WTC11 (cell line): Measurements from ENCODE around the gene TTC33.

Experiments used
- IRF2 ChIP-seq: sonication (generic); formaldehyde crosslinking; IDR thresholded peaks from 2 replicates; pipeline ENCODE4 v1.8.0; 2022; ENCODE audit warnings: low read depth, missing genetic modification reagents, borderline replicate concordance
- KAT7 ChIP-seq: sonication (generic); formaldehyde crosslinking; IDR thresholded peaks from 2 replicates; pipeline ENCODE4 v1.8.1; 2023; ENCODE audit warnings: missing genetic modification reagents, mild to moderate bottlenecking, borderline replicate concordance
- PREB ChIP-seq: sonication (generic); formaldehyde crosslinking; IDR thresholded peaks from 2 replicates; pipeline ENCODE4 v1.8.1; 2022; ENCODE audit warnings: mild to moderate bottlenecking, missing genetic modification reagents, moderate library complexity, borderline replicate concordance
- SOX15 ChIP-seq: fragments of 250-450 bp; sonication (Bioruptor Pico); IDR thresholded peaks from 2 replicates; pipeline ENCODE4 v1.9.0; 2021; ENCODE audit warnings: mild to moderate bottlenecking
- USF1 ChIP-seq: sonication (generic); formaldehyde crosslinking; IDR thresholded peaks from 2 replicates; pipeline ENCODE4 v1.8.0; 2022; ENCODE audit warnings: mild to moderate bottlenecking, missing genetic modification reagents
- ZNF138 ChIP-seq: sonication (generic); formaldehyde crosslinking; conservative IDR thresholded peaks from 2 replicates; pipeline ENCODE4 v1.8.1; 2022; ENCODE audit warnings: mild to moderate bottlenecking, moderate library complexity, missing genetic modification reagents
- TF ChIP-seq, protein P1 (sequence below): fragments of 200-600 bp; IDR thresholded peaks from 2 replicates; pipeline ENCODE4 v1.8.0; 2022; ENCODE audit warnings: antibody characterized with exemption
- TF ChIP-seq, protein P2 (sequence below): sonication (generic); formaldehyde crosslinking; IDR thresholded peaks from 2 replicates; pipeline ENCODE4 v1.8.0; 2022; ENCODE audit warnings: mild to moderate bottlenecking, missing genetic modification reagents
- TF ChIP-seq, protein P3 (sequence below): sonication (generic); formaldehyde crosslinking; IDR thresholded peaks from 2 replicates; pipeline ENCODE4 v1.8.1; 2023; ENCODE audit warnings: mild to moderate bottlenecking, missing genetic modification reagents, moderate library complexity

DNA sequence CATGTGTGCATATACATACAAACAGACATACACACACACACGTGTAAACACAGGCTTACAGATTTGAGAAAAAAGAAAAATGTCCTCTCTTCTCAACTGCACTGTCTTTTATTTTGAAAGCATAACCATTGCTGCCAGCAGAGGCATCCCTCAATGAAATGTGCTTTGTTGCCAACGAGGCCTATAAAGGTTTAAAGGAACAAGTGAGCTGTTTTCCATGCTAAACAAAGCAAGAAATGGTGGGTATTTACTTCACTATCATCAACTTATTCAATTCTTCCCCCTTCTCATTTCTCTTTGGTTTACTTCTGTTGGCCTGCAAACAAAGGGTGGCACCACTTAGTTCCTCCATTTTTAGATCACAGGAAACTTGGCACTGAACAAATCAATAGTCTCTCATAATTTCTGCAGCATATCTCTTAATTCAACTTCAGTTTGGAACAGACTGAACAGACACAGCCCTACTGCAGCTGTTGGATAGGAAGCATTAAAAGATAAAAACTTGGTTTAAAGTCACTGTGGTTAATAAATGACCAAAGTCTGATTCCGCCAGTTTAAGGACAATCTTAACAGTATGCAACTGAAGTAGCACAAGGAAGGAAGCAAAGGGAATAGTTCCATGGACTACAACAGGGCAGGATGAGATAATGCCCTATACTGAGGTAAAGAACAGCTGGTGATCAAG is 21.7 kb downstream of the TTC33 start:
- TF ChIP-seq, protein P1, sequence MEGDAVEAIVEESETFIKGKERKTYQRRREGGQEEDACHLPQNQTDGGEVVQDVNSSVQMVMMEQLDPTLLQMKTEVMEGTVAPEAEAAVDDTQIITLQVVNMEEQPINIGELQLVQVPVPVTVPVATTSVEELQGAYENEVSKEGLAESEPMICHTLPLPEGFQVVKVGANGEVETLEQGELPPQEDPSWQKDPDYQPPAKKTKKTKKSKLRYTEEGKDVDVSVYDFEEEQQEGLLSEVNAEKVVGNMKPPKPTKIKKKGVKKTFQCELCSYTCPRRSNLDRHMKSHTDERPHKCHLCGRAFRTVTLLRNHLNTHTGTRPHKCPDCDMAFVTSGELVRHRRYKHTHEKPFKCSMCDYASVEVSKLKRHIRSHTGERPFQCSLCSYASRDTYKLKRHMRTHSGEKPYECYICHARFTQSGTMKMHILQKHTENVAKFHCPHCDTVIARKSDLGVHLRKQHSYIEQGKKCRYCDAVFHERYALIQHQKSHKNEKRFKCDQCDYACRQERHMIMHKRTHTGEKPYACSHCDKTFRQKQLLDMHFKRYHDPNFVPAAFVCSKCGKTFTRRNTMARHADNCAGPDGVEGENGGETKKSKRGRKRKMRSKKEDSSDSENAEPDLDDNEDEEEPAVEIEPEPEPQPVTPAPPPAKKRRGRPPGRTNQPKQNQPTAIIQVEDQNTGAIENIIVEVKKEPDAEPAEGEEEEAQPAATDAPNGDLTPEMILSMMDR, result no peak
- TF ChIP-seq IRF2 (CRISPR knock-in tag), result no peak
- no peak for TF ChIP-seq PREB (CRISPR knock-in tag)
- TF ChIP-seq, protein P2, sequence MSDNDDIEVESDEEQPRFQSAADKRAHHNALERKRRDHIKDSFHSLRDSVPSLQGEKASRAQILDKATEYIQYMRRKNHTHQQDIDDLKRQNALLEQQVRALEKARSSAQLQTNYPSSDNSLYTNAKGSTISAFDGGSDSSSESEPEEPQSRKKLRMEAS (CRISPR knock-in tag), result no peak
- TF ChIP-seq KAT7 (CRISPR knock-in tag), result no peak
- TF ChIP-seq, protein P3, sequence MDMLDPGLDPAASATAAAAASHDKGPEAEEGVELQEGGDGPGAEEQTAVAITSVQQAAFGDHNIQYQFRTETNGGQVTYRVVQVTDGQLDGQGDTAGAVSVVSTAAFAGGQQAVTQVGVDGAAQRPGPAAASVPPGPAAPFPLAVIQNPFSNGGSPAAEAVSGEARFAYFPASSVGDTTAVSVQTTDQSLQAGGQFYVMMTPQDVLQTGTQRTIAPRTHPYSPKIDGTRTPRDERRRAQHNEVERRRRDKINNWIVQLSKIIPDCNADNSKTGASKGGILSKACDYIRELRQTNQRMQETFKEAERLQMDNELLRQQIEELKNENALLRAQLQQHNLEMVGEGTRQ (CRISPR knock-in tag), result no peak
- TF ChIP-seq USF1 (CRISPR knock-in tag), result no peak
- TF ChIP-seq SOX15 (CRISPR knock-in tag), result no peak
- no peak for TF ChIP-seq ZNF138
